HUES64 (cell line): ENCODE data around the gene BRD4.

Source experiments
- H3K27ac ChIP-seq: 2 replicates; pipeline ENCODE4 v1.7.0; 2013; ENCODE audit warnings: low read depth, low read length, inconsistent platforms
- H3K27me3 ChIP-seq: 2 replicates; pipeline ENCODE4 v1.6.1; 2013; ENCODE audit warnings: mild to moderate bottlenecking, low read length; ENCODE audit not compliant: insufficient read depth
- H3K36me3 ChIP-seq: 2 replicates; pipeline ENCODE4 v1.6.1; 2013; ENCODE audit warnings: mild to moderate bottlenecking, low read length; ENCODE audit not compliant: insufficient read depth
- H3K4me1 ChIP-seq: 2 replicates; pipeline ENCODE4 v1.6.1; 2013; ENCODE audit warnings: mild to moderate bottlenecking, low read length, moderate library complexity; ENCODE audit not compliant: insufficient read depth
- H3K4me3 ChIP-seq: 2 replicates; pipeline ENCODE4 v1.5.1; 2013; ENCODE audit warnings: mild to moderate bottlenecking, low read length, moderate library complexity
- H3K9ac ChIP-seq: 2 replicates; pipeline ENCODE4 v1.6.1; 2013; ENCODE audit warnings: mild to moderate bottlenecking, low read depth, low read length
- H3K9me3 ChIP-seq: 2 replicates; pipeline ENCODE4 v1.6.1; 2013; ENCODE audit warnings: low read depth, low read length; ENCODE audit not compliant: insufficient read depth
- WGBS: fragments of 150-250, 120-280 bp; methylation state at CpG from one replicate; pipeline ENCODE4 v1.1.7; 2013; ENCODE audit warnings: missing lambda C conversion rate; 5-methylcytosine and 5-hydroxymethylcytosine counted together

BRD4 gene

DNA sequence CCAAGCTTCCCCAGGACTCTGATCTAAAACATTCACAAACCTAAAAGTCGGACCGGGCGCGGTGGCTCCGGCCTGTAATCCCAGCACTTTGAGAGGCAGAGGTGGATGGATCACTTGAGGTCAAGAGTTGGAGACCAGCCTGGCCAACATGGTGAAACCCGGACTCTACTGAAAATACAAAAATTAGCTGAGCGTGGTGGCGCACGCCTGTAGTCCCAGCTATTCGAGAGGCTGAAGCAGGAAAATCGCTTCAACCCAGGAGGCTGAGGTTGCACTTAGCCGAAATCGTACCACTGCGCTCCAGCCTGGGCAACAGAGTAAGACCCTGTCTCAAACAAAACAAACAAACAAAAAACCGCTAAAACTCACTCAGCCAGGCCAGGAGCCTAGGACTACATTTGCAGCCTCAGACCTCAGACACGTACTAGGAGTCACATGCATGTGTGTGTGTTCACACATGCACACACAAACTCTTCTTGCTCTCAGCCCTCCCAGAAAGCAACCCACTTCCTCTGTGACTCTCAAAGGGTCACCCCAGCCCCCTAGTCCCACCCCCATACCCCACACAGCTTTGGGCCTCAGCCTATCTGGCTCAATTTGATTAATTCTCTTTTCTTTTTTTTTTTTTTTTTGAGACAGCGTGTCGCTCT, 130.8 kb downstream of the BRD4 start:
- Histone ChIP-seq H3K9ac (no peak overlapping the region), H3K27ac (no peak overlapping the region), H3K27me3 (no peaks in the 10 kb centered on the region), H3K4me1 (no peaks in the 10 kb centered on the region), H3K9me3 (no peaks in the 10 kb centered on the region), H3K4me3 (peak overlapping the region; percentile 100), H3K36me3 (peaks cover 25% of the 10 kb centered on the region)
- WGBS = 94% methylated on average over 18 of the region's 18 CpGs

DNA sequence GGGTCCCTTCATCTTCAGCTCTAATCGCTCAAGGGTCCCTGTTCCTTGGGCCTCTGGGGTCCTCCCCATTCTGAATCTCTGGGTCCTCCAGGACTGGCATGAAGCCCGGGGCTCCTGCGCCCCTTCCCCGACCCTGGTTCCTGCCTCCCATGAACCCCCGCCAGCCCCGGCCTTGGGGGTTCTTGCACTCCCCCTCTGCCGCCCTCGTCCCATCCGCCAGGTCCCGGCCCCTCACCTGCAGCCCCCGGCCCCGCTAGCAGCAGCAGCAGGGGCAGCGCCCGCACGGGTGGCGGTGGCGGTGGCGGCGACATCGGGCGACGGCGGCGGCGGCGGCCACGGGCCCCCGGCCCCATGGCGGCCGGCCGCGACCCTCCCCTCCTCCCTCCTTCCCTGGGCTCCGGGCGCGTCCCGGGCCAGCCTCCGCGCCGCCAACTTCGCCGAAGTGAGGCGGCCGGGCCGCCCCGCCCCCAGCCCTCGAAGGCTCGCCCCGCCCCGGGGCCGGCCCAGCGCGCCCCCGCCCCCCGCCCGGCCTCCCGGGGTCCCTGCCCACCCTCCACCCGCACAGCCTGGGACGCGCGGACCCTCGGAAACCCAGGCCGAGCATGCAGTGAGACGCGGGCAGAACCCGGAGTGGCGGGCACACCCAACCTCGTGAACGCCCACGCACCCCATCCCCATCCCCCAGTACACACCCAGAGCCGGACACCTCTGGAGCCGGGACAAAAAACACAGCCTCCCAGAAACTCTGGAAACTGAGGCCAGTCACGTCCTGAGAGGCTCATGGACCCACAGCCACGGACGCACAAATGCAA, 131.6 kb downstream of the BRD4 start, which contains the start of gene NOTCH3:
NOTCH3 (minus strand) TSS at position 443 of the 812 bp plus-strand sequence; CDS start at position 353, 90 bp downstream.
- Histone ChIP-seq H3K9ac (peak within 1 kb of the TSS; percentile 85), H3K9me3 (no peaks in the 10 kb centered on the region), H3K27ac (peak within 1 kb of the TSS; percentile 73), H3K27me3 (no peaks in the 10 kb centered on the region), H3K4me1 (no peaks in the 10 kb centered on the region), H3K4me3 (peak within 1 kb of the TSS; percentile 100), H3K36me3 (peaks cover 27% of the 10 kb centered on the region)
- WGBS = 1% methylated on average over 66 of the region's 74 CpGs

- 1% methylated on average over 67 of the region's 82 CpGs for WGBS
- H3K4me1 ChIP-seq = peaks cover 3% of the 10 kb centered on the region
- H3K27ac ChIP-seq = peak overlapping the region; percentile 73
- H3K36me3 ChIP-seq = peaks cover 27% of the 10 kb centered on the region
- H3K27me3 ChIP-seq = no peaks in the 10 kb centered on the region
- H3K4me3 ChIP-seq = peak overlapping the region; percentile 100
- no peaks in the 10 kb centered on the region for H3K9me3 ChIP-seq
- H3K9ac ChIP-seq = peak overlapping the region; percentile 85
Measured at GRCh38 chr19:15199661-15200552, 132.4 kb downstream of the BRD4 start.

GRCh38 chr19:15198951-15199660, 133.2 kb downstream of the BRD4 start:
- Histone ChIP-seq H3K9me3 (no peaks in the 10 kb centered on the region), H3K4me1 (peaks cover 4% of the 10 kb centered on the region), H3K4me3 (peak overlapping the region; percentile 100), H3K27ac (peak overlapping the region; percentile 15; the same call in 1 of the 2 replicates), H3K9ac (peak overlapping the region; percentile 78), H3K27me3 (no peaks in the 10 kb centered on the region), H3K36me3 (peaks cover 31% of the 10 kb centered on the region)
- WGBS = 83% methylated on average over 15 of the region's 15 CpGs

GRCh38 chr19:15197942-15198341, 134.4 kb downstream of the BRD4 start:
- no peak overlapping the region for H3K4me3 ChIP-seq
- peaks cover 38% of the 10 kb centered on the region for H3K36me3 ChIP-seq
- no peaks in the 10 kb centered on the region for H3K27me3 ChIP-seq
- 89% methylated on average over 8 of the region's 8 CpGs for WGBS
- H3K9ac ChIP-seq = no peak overlapping the region
- H3K4me1 ChIP-seq = peaks cover 4% of the 10 kb centered on the region
- no peaks in the 10 kb centered on the region for H3K9me3 ChIP-seq
- no peak overlapping the region for H3K27ac ChIP-seq

DNA sequence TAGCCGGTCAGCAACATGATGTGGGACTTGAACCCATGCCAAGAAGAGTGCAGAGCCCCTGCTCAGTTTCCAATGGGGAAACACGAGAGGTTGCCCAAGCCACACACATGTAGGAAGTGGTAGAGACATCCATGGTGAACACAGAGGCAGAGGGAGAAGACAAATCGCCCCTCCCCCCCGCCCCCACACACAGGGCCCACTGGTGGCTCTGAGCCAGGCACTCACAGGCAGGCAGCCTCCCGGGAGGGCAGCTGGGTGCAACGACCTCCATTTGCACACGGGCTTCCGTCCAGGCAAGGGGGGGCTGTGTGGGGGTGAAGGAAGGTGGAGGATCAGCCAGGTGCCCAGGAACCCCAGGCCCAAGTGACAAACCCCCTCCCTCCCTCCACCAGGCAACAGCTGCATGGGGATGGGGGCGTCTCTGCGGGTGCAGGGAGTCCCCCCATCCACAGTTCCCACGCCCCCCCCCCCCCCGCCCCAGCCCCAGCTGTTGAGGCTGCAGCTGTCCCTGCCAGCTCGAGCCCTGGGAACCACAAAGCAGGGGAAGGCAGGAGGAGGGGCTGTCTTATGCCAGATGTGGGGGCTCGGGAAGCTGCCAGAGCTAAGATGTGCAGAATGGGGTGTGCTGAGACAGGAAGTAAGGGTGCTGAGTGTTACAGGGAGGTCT, 134.9 kb downstream of the BRD4 start:
- Histone ChIP-seq H3K36me3 (peaks cover 43% of the 10 kb centered on the region), H3K9ac (no peak overlapping the region), H3K27me3 (no peaks in the 10 kb centered on the region), H3K4me3 (no peak overlapping the region), H3K4me1 (peaks cover 4% of the 10 kb centered on the region), H3K27ac (no peak overlapping the region), H3K9me3 (no peaks in the 10 kb centered on the region)
- 91% methylated on average over 6 of the region's 14 CpGs for WGBS

DNA sequence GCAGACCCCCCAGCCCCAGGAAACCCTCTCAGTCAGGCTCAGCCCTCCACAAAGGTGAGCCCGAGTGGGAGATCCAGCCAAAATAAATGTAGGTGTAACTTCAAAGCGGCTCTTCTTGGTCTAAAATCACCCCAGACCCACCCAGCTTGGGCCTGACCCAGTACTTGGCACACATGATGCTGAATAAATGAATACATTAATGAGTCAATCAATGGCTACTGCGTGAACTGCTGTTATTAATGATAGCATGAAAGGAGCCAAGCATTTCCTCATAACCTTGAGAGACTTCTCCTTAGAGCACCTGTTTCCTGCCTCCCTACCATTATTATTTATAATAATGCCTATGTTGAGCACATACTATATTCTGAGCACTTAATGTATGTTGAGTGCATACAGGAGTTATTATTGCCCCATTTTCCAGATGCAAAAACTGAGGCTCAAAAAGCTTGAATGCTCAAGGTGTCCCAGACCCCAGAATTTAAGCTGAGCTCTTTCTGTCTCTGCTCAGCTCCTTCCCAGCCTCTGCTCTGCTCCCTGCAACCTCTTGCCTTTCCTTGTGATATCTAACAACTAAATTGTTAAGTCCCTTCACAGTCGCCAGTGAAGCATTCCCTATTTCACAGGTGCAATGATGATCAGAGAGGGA, 135.9 kb downstream of the BRD4 start:
- Histone ChIP-seq H3K4me1 (peaks cover 4% of the 10 kb centered on the region), H3K27me3 (no peaks in the 10 kb centered on the region), H3K36me3 (peaks cover 52% of the 10 kb centered on the region), H3K27ac (no peak overlapping the region; the same call in 1 of the 2 replicates), H3K4me3 (peak overlapping the region; percentile 60), H3K9me3 (no peaks in the 10 kb centered on the region), H3K9ac (no peak overlapping the region)
- WGBS = 75% methylated on average over 4 of the region's 4 CpGs

DNA sequence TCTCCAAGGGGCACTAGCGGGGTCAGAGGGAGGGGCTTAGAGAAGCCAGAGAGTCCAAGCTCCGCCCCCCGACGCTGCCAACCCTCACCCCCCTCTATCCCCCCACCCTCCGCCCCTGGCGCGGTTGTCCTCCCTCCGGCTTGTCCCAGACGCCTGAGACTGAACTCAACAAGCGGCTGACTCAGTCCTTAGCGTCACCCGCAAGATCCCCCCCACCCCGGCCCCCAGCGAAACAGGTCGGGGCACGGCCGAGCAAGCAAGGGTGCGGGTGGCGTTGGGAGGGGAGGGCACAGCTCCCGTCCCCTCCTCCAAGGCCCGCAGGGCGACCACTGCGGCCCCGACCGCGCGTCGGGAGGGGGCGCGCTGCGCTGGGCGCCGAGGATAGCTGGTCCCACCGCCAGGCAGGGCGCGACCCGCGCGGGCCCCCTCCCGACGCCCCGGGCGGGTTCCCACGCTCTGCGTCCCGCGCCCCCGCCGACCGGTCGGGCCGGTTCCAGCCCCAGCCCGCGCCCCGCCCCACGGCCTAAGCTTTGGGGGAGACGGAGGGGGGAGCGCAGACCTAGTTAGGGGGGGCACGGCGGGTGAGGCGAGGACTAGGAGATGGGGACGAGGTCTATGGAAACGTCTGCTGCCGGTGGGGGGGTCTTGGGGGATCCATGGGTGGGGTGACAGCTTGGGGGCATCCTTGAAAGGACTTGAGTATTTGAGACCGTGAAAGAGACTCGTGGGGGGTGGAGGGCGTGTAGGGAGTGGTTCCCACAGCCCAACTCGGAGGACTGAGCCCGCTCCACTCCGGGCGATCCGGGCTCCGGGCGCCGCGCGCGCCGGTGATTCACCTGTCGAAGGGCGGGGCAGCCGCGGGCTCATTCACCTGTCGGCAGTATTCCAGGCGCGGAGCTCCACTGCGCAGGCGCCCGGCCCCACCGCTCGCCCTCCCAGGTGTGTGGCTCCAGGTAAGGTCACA, 136.7 kb downstream of the BRD4 start:
- peaks cover 60% of the 10 kb centered on the region for H3K36me3 ChIP-seq
- 2% methylated on average over 84 of the region's 91 CpGs for WGBS
- peak overlapping the region; percentile 61 for H3K9ac ChIP-seq
- peak overlapping the region; percentile 64; the same call in 1 of the 2 replicates for H3K27ac ChIP-seq
- peaks cover 4% of the 10 kb centered on the region for H3K4me1 ChIP-seq
- peak overlapping the region; percentile 60 for H3K4me3 ChIP-seq
- no peaks in the 10 kb centered on the region for H3K27me3 ChIP-seq
- H3K9me3 ChIP-seq = no peaks in the 10 kb centered on the region

GRCh38 chr19:15194938-15195337, 137.4 kb downstream of the BRD4 start:
- Histone ChIP-seq H3K4me1 (peaks cover 4% of the 10 kb centered on the region), H3K9me3 (no peaks in the 10 kb centered on the region), H3K36me3 (peaks cover 67% of the 10 kb centered on the region), H3K9ac (no peak overlapping the region), H3K27me3 (no peaks in the 10 kb centered on the region), H3K27ac (no peak overlapping the region), H3K4me3 (peak overlapping the region; percentile 60)
- 81% methylated on average over 6 of the region's 6 CpGs for WGBS
